Activated CD4-positive, alpha-beta memory T cell treated with anti-CD3 and anti-CD28 coated beads, Interleukin-2, amount 10 ng/mL, durations not matched to agents 7 days and 5 days (primary cell): ENCODE results near the gene F13A1. TPM values are rescaled to one million over a fixed set of nuclear protein-coding genes. Genes with fewer than 3 reads are reported as not detected.

Experiments used
- CTCF ChIA-PET: fragments of 350-600 bp; sonication (Branson Sonifier 250); formaldehyde crosslinking; loops from one replicate; lab custom pipeline; 2021; ENCODE audit warnings: antibody characterized with exemption, inconsistent platforms; lab: Charles Lee
- POLR2A ChIA-PET: fragments of 350-600 bp; sonication (Branson Sonifier 250); formaldehyde crosslinking; loops from one replicate; lab custom pipeline; 2021; ENCODE audit warnings: antibody characterized with exemption; lab: Charles Lee
- DNase-seq: peaks from one replicate; pipeline ENCODE4 v3.0.0-alpha.2; 2020
- H3K27ac Mint-ChIP-seq: one replicate; pipeline ENCODE4 v1.8.0; 2021; ENCODE audit warnings: mild to moderate bottlenecking, mixed read lengths
- H3K27me3 Mint-ChIP-seq: one replicate; pipeline ENCODE4 v1.8.0; 2021; ENCODE audit warnings: mixed read lengths
- H3K36me3 Mint-ChIP-seq: one replicate; pipeline ENCODE4 v1.8.0; 2021; ENCODE audit warnings: low read depth, mixed read lengths
- H3K4me1 Mint-ChIP-seq: one replicate; pipeline ENCODE4 v1.8.0; 2021; ENCODE audit warnings: mixed read lengths
- H3K4me3 Mint-ChIP-seq: one replicate; pipeline ENCODE4 v1.8.0; 2021; ENCODE audit warnings: mild to moderate bottlenecking, mixed read lengths
- H3K9me3 Mint-ChIP-seq: one replicate; pipeline ENCODE4 v1.8.0; 2021; ENCODE audit warnings: mixed read lengths
- total RNA-seq, 2 experiments: library from RNA; stranded (reverse); gene quantifications; one replicate each; pipeline ENCODE4 v1.2.3, GENCODE V29; 2021

Gene F13A1
- total RNA-seq, 2 experiments from 2014 or later, result not detected

- H3K4me3 Mint-ChIP-seq, result no peak overlapping the region
- no peak for DNase-seq
- POLR2A ChIA-PET, result no interaction called here
- no peak overlapping the region for H3K27ac Mint-ChIP-seq
- H3K36me3 Mint-ChIP-seq, result no peaks in the 10 kb centered on the region
- peaks cover 3% of the 10 kb centered on the region for H3K27me3 Mint-ChIP-seq
- CTCF ChIA-PET, result interaction anchor here (1.2 kb wide), 1 partner anchor 9 kb away, joined by 3 read pairs; no protein-coding TSS in a partner anchor
- H3K9me3 Mint-ChIP-seq, result no peaks in the 10 kb centered on the region
- no peaks in the 10 kb centered on the region for H3K4me1 Mint-ChIP-seq
Observed at GRCh38 chr6:6256259-6256658, 64.2 kb downstream of the F13A1 start.

GRCh38 chr6:6251555-6252280 is 68.7 kb downstream of the F13A1 start:
- POLR2A ChIA-PET, result no interaction called here
- H3K9me3 Mint-ChIP-seq, result no peaks in the 10 kb centered on the region

GRCh38 chr6:6248651-6249050 is 71.8 kb downstream of the F13A1 start:
- Mint-ChIP-seq H3K9me3 (no peaks in the 10 kb centered on the region), H3K36me3 (no peaks in the 10 kb centered on the region), H3K4me1 (no peaks in the 10 kb centered on the region), H3K27me3 (peaks cover 11% of the 10 kb centered on the region), H3K27ac (no peak overlapping the region), H3K4me3 (no peak overlapping the region)
- POLR2A ChIA-PET, result no interaction called here
- CTCF ChIA-PET, result no interaction called here
- no peak for DNase-seq

More at GRCh38 chr6:6251555-6252280, 68.7 kb downstream of the F13A1 start:
- H3K4me3 Mint-ChIP-seq, result no peak overlapping the region
- H3K27ac Mint-ChIP-seq, result no peak overlapping the region
- H3K36me3 Mint-ChIP-seq, result no peaks in the 10 kb centered on the region
- no peak for DNase-seq
- CTCF ChIA-PET, result no interaction called here
- H3K4me1 Mint-ChIP-seq, result no peaks in the 10 kb centered on the region
- peaks cover 11% of the 10 kb centered on the region for H3K27me3 Mint-ChIP-seq

- Mint-ChIP-seq H3K27me3 (peaks cover 11% of the 10 kb centered on the region), H3K4me1 (no peaks in the 10 kb centered on the region)
- CTCF ChIA-PET, result no interaction called here
Observed at GRCh38 chr6:6246544-6246943, 73.9 kb downstream of the F13A1 start.

DNA sequence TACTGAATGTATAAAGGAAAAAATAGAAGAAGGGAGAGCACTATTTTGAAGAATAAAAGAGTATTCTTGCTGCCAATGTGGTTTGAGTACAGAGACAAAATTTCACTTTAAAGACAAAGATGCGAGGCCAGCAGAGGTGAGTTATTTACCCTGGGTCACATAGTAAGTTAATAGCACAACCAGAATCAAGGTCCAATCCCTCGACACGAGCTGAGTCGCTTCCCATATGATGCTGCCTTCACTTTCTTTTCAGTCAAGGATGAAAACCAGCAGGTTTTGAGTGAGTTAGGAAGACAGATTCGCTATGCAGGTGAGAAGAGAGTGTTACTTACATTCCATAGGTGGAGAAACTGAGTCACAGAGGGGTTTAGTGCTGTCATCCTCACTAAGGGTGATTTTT is 75.8 kb downstream of the F13A1 start:
- Mint-ChIP-seq H3K27me3 (peaks cover 4% of the 10 kb centered on the region), H3K27ac (no peak overlapping the region)

More at GRCh38 chr6:6246544-6246943, 73.9 kb downstream of the F13A1 start:
- Mint-ChIP-seq H3K27ac (no peak overlapping the region), H3K36me3 (no peaks in the 10 kb centered on the region), H3K4me3 (no peak overlapping the region), H3K9me3 (no peaks in the 10 kb centered on the region)
- POLR2A ChIA-PET, result no interaction called here
- no peak for DNase-seq

DNA sequence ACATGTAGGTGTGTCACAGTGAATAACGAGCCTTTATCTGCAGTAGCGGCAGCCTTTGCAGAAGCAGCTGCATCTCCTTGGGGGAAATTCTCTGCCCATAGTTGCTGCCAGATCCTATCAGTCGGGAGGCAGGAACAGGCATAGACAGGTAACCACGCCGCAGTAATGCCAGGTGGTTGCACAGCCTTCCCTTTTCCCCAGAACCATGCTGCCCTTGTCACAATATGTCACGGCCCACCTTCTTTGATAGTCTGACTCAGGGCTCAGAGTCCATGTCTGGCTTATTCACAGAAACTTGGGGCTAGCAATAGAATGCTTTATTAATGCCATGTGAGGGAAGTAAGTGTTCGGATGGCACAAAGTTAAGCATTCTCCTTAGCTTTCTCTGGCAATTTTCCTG is 76.6 kb downstream of the F13A1 start:
- Mint-ChIP-seq H3K4me1 (no peaks in the 10 kb centered on the region), H3K27ac (no peak overlapping the region), H3K36me3 (no peaks in the 10 kb centered on the region), H3K4me3 (no peak overlapping the region), H3K27me3 (peaks cover 4% of the 10 kb centered on the region), H3K9me3 (no peaks in the 10 kb centered on the region)
- no peak for DNase-seq
- ChIA-PET POLR2A (no interaction called here), CTCF (no interaction called here)

More for the DNA sequence above, 75.8 kb downstream of the F13A1 start:
- Mint-ChIP-seq H3K36me3 (no peaks in the 10 kb centered on the region), H3K4me3 (no peak overlapping the region), H3K4me1 (no peaks in the 10 kb centered on the region), H3K9me3 (no peaks in the 10 kb centered on the region)
- CTCF ChIA-PET, result no interaction called here
- no peak for DNase-seq
- POLR2A ChIA-PET, result no interaction called here

DNA sequence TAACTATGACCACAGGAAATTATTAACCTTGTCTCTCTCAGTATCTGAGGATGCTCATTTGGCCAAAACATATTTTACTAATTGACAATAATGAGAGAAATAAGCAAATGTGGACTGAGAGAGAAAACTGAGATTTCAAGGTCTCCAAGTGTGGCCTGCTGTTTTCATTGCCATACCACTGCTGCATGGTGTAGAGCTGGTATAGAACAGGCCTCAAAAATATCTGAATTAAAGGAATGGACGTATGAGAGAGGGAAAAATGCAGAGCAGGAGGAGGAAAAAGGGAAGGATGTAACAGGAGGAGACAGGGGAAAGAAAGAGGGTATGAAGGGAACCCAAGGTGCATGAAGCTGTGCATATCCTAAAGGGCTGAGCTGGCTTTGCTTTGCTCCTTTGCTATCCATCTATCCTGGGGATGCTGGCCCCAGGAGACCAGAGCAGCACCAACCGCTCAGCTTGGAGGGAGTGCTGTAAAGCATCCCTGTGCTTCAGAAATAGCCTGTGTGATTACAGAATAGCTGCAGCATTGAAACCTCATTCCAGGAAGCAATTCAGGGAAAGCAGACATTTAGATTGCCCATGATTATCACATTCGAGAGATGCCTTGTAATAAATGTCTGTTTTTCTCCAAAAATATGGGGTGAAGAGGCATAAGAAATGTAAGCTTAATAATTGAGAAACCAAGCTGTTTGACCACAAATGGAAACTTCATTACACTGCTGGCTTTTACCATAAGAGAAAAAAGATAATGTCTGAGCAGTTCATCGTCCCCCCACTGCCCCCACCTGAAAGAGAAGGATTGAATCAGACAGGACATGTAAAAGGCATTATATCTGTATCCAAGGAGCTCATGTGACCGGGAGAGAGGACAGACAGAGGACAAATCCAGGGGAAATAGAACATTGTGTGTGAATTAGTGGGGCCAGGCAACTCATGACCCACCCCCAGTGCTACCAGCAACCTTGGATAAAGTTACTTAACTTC is 80.6 kb downstream of the F13A1 start:
- Mint-ChIP-seq H3K36me3 (no peaks in the 10 kb centered on the region), H3K4me3 (no peak overlapping the region), H3K9me3 (no peaks in the 10 kb centered on the region), H3K27ac (no peak overlapping the region), H3K27me3 (peaks cover 8% of the 10 kb centered on the region), H3K4me1 (no peaks in the 10 kb centered on the region)
- CTCF ChIA-PET, result interaction anchor here (0.6 kb wide), 1 partner anchor 109 kb away, joined by 3 read pairs; no protein-coding TSS in a partner anchor
- POLR2A ChIA-PET, result no interaction called here
- no peak for DNase-seq

DNA sequence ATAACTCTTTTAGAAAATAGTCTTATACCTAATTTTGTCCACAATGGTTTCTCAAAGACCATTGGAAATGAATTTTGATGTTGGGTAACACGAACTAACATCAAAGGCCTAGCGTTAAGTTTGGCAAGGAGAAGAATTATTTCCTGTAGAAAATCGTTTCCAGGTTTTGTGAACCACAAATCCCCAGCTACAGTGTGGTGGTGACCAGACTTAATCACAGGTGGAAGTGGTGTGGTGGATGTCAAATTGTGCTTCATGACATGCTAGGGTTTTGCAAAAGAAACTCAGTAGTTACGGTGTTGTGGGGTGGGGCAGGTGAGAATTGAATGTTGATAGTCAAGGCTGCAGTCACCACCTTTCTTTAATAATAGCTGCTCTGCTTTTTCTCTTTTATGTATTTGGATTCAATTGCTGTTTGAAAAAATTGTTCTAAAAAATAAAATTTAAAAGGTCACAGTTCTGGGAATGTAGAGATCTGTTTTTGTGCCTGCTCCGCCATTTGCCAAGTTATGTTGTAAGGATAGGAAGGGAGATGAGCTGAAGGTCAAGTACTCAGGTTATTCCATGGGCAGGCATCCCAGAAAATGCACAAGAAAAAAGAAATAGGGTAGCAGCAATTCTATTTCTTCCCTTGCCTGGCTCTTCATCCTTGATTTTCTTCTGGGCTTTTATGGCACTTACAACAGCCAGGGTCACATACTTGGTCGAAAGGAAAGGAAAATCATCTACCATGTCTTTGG is 83.6 kb downstream of the F13A1 start:
- Mint-ChIP-seq H3K9me3 (no peaks in the 10 kb centered on the region), H3K27me3 (peaks cover 25% of the 10 kb centered on the region), H3K27ac (no peak overlapping the region), H3K4me1 (no peaks in the 10 kb centered on the region), H3K4me3 (no peak overlapping the region), H3K36me3 (no peaks in the 10 kb centered on the region)
- ChIA-PET CTCF (no interaction called here), POLR2A (no interaction called here)
- no peak for DNase-seq

DNA sequence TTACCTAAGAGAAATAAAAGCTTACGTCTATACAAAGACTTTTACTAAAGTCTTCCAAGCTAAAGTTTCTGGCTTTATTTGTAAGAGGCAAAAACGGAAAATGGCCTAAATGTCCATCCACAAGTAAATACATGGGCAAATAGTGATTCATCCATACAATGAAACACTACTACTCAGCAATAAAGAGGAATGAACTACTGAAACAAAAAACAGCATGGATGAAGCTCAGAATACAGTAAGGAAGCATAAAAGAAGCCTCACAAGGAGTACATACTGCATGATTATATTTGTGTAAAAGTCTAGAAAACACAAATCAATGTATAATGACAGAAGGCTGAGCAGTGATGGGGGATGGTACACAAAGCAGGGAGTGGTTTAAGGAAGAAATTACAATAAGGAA is 84.7 kb downstream of the F13A1 start:
- ChIA-PET CTCF (no interaction called here), POLR2A (no interaction called here)
- no peaks in the 10 kb centered on the region for H3K4me1 Mint-ChIP-seq
- DNase-seq, result no peak
- H3K36me3 Mint-ChIP-seq, result no peaks in the 10 kb centered on the region
- H3K27ac Mint-ChIP-seq, result no peak overlapping the region
- peaks cover 29% of the 10 kb centered on the region for H3K27me3 Mint-ChIP-seq
- H3K9me3 Mint-ChIP-seq, result no peaks in the 10 kb centered on the region
- no peak overlapping the region for H3K4me3 Mint-ChIP-seq

- H3K27me3 Mint-ChIP-seq, result peaks cover 31% of the 10 kb centered on the region
- ChIA-PET POLR2A (no interaction called here), CTCF (no interaction called here)
- H3K4me1 Mint-ChIP-seq, result no peaks in the 10 kb centered on the region
- H3K4me3 Mint-ChIP-seq, result no peak overlapping the region
- no peak for DNase-seq
- no peaks in the 10 kb centered on the region for H3K36me3 Mint-ChIP-seq
- H3K27ac Mint-ChIP-seq, result no peak overlapping the region
- no peaks in the 10 kb centered on the region for H3K9me3 Mint-ChIP-seq
Observed at GRCh38 chr6:6234963-6235362, 85.5 kb downstream of the F13A1 start.

- H3K27me3 Mint-ChIP-seq, result peaks cover 24% of the 10 kb centered on the region
- H3K4me1 Mint-ChIP-seq, result no peaks in the 10 kb centered on the region
- no peaks in the 10 kb centered on the region for H3K9me3 Mint-ChIP-seq
- no peaks in the 10 kb centered on the region for H3K36me3 Mint-ChIP-seq
- ChIA-PET CTCF (no interaction called here), POLR2A (no interaction called here)
- DNase-seq, result no peak
- H3K27ac Mint-ChIP-seq, result no peak overlapping the region
- H3K4me3 Mint-ChIP-seq, result no peak overlapping the region
Observed at GRCh38 chr6:6230286-6230685, 90.2 kb downstream of the F13A1 start.

- H3K4me1 Mint-ChIP-seq, result no peaks in the 10 kb centered on the region
- no peaks in the 10 kb centered on the region for H3K9me3 Mint-ChIP-seq
- H3K27ac Mint-ChIP-seq, result no peak overlapping the region
- H3K36me3 Mint-ChIP-seq, result no peaks in the 10 kb centered on the region
- DNase-seq, result no peak
- POLR2A ChIA-PET, result no interaction called here
- peaks cover 16% of the 10 kb centered on the region for H3K27me3 Mint-ChIP-seq
- CTCF ChIA-PET, result no interaction called here
- H3K4me3 Mint-ChIP-seq, result no peak overlapping the region
Observed at GRCh38 chr6:6227896-6228295, 92.6 kb downstream of the F13A1 start.
